Coronary artery (tissue), 2 donors: Measurements from ENCODE around the gene CRTC3.
"Not testable (repeated sequence)": the region's sequence is repeated elsewhere in the genome, so short reads cannot be mapped to it uniquely, and the experiment has no call there.

Source experiments
- DNase-seq: peaks from one replicate; pipeline ENCODE4 v3.0.0-alpha.2; 2017; ENCODE audit warnings: low spot score
- H3K27ac ChIP-seq, 2 donors: fragments of 200-600 bp; sonication (generic); one replicate each; pipeline ENCODE4 v1.5.1; 2016 to 2019
- H3K4me3 ChIP-seq: fragments of 200-600 bp; sonication (generic); 2 replicates; pipeline ENCODE4 v1.5.1; 2016; ENCODE audit warnings: mild to moderate bottlenecking, moderate library complexity
- CTCF ChIP-seq: fragments of 200-600 bp; sonication (generic); IDR thresholded peaks from one replicate; pipeline ENCODE4 v1.5.1; 2019; ENCODE audit warnings: antibody characterized with exemption

Gene CRTC3

GRCh38 chr15:90654233-90655136, 124.8 kb downstream of the CRTC3 start:
- no peak overlapping the region for H3K27ac ChIP-seq

GRCh38 chr15:90657520-90658172, 127.9 kb downstream of the CRTC3 start:
- H3K27ac ChIP-seq, H3K4me3 ChIP-seq, DNase-seq: not testable (repeated sequence)

More at GRCh38 chr15:90654233-90655136, 124.8 kb downstream of the CRTC3 start:
- no peak for DNase-seq
- no peak overlapping the region for H3K4me3 ChIP-seq
- no peak for TF ChIP-seq CTCF

GRCh38 chr15:90659481-90659880, 129.8 kb downstream of the CRTC3 start:
- H3K27ac ChIP-seq = peak overlapping the region in 1 of 2 donors; percentile 87
- TF ChIP-seq CTCF = no peak
- no peak overlapping the region for H3K4me3 ChIP-seq
- no peak for DNase-seq

GRCh38 chr15:90660195-90660998, 130.7 kb downstream of the CRTC3 start:
- no peak for TF ChIP-seq CTCF
- peak overlapping the region; percentile 30 for H3K4me3 ChIP-seq
- H3K27ac ChIP-seq = peak overlapping the region; percentile 39 to 87
- peak; percentile 88 for DNase-seq

GRCh38 chr15:90660999-90661330, 131.2 kb downstream of the CRTC3 start:
- H3K4me3 ChIP-seq = peak overlapping the region; percentile 30
- not testable (repeated sequence) for DNase-seq
- peak overlapping the region; percentile 39 to 87 for H3K27ac ChIP-seq

GRCh38 chr15:90664081-90664461, 134.3 kb downstream of the CRTC3 start:
- not testable (repeated sequence) for H3K27ac ChIP-seq, H3K4me3 ChIP-seq, DNase-seq

GRCh38 chr15:90664650-90665287, 135.0 kb downstream of the CRTC3 start:
- peak overlapping the region; percentile 81 to 86 for H3K27ac ChIP-seq
- no peak for DNase-seq
- H3K4me3 ChIP-seq = peak overlapping the region; percentile 77
- TF ChIP-seq CTCF = no peak
